ENCODE measurements around the gene HARBI1. TPM values are rescaled to one million over a fixed set of nuclear protein-coding genes. Genes with fewer than 3 reads are reported as not detected.
"Not testable (repeated sequence)": the region's sequence is repeated elsewhere in the genome, so short reads cannot be mapped to it uniquely, and the experiment has no call there.

The HARBI1 gene
- total RNA-seq, 1 donor from 2014 or later = 4.3 TPM

- intact Hi-C loops (cut with micrococcal nuclease) = no loop called here
- Mint-ChIP-seq H3K27ac (no peak overlapping the region), H3K36me3 (ENCODE audit: low read depth) (peaks cover 6% of the 10 kb centered on the region), H3K27me3 (no peaks in the 10 kb centered on the region), H3K9me3 (peaks cover 5% of the 10 kb centered on the region), H3K4me3 (no peak overlapping the region), H3K4me1 (peaks cover 18% of the 10 kb centered on the region)
- DNase-seq = no peak
These were observed 19.9 kb downstream of the HARBI1 start for GRCh38 chr11:46597155-46597554.

DNA sequence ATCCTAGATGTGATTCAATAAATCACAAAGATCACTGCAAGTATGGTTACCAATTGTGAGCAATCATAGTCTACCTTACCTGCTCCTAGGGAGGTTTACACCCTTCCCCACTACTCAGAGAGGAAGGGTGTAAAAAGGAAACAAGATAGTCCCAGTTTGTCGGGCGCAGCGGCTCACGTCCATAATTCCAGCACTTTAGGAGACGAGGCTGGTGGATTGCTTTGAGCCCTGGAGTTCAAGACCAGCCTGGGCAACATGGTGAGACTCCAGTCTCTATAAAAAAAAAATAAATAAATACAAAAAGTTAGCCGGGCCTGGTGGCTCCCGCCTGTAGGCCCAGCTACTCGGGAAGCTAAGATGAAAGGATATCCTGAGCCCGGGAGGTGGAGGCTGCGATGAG is 22.2 kb downstream of the HARBI1 start:
- H3K27me3 Mint-ChIP-seq = no peaks in the 10 kb centered on the region
- H3K9me3 Mint-ChIP-seq = peaks cover 5% of the 10 kb centered on the region
- no peak overlapping the region for H3K27ac Mint-ChIP-seq
- H3K36me3 Mint-ChIP-seq (ENCODE audit: low read depth) = peaks cover 11% of the 10 kb centered on the region
- no peak for DNase-seq
- intact Hi-C loops (cut with micrococcal nuclease) = loop anchor here (1.0 to 5.0 kb wide), 2 partner anchors 23 to 37 kb away; partner anchors contain the start of genes ATG13 and HARBI1
- no peak overlapping the region for H3K4me3 Mint-ChIP-seq
- peaks cover 29% of the 10 kb centered on the region for H3K4me1 Mint-ChIP-seq

- DNase-seq = no peak
These were observed 22.7 kb downstream of the HARBI1 start for GRCh38 chr11:46594374-46594700.

GRCh38 chr11:46593550-46594373 is 23.3 kb downstream of the HARBI1 start, which contains the start of gene AMBRA1:
TSS of gene AMBRA1 (minus strand) at chr11:46594023. CDS start at chr11:46548380, 45,643 bp downstream.
- Mint-ChIP-seq H3K36me3 (ENCODE audit: low read depth) (peaks cover 11% of the 10 kb centered on the region), H3K4me3 (peak within 1 kb of the TSS; percentile 99), H3K4me1 (peaks cover 34% of the 10 kb centered on the region), H3K27ac (peak within 1 kb of the TSS; percentile 96), H3K9me3 (peaks cover 5% of the 10 kb centered on the region), H3K27me3 (no peaks in the 10 kb centered on the region)
- DNase-seq = peak; percentile 96
- intact Hi-C loops (cut with micrococcal nuclease) = loop anchor here (1.0 to 5.0 kb wide), 2 partner anchors 24 to 36 kb away; partner anchors contain the start of genes ATG13 and HARBI1

More at GRCh38 chr11:46594374-46594700, 22.7 kb downstream of the HARBI1 start:
- intact Hi-C loops (cut with micrococcal nuclease) = loop anchor here (1.0 to 5.0 kb wide), 2 partner anchors 23 to 37 kb away; partner anchors contain the start of genes ATG13 and HARBI1
- Mint-ChIP-seq H3K36me3 (ENCODE audit: low read depth) (peaks cover 11% of the 10 kb centered on the region), H3K4me1 (peaks cover 29% of the 10 kb centered on the region), H3K27me3 (no peaks in the 10 kb centered on the region), H3K27ac (peak overlapping the region; percentile 96), H3K4me3 (peak overlapping the region; percentile 99), H3K9me3 (peaks cover 5% of the 10 kb centered on the region)

DNA sequence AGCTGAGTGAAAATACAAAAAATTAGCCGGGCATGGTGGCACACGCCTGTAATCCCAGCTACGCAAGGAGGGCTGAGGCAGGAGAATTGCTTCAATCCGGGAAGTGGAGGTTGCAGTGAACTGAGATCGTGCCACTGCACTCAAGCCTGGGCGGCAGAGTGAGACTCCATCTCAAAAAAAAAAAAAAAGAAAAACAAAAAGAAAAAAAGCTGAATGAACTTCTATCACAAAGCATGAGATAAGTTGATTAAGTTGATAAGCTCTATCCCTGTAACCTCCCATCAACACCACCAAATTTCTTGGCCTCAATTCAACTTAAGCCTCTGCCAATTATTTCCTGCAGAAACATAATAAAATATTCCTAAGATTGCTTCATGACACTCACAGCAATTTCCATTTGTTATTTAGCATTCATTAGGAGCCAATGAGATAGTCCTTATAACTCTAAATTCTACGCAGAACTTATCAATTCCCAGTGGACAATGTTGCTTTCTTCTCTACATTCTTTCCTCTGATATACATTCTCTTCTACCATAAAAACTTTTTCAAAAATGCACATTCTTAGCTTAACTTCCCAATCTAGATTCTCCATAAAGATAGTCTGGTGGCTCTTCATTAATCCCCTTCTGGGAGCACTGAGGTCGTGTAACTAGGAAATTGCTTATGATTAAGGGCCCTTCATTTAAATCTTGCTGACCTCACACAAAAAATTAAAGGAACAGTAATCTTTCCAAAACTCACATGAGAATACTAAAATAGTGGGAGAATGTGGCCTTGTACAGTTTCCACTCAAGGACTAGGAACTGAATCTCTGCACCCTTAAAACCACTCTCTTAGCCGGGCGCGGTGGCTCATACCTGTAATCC is 26.1 kb downstream of the HARBI1 start:
- Mint-ChIP-seq H3K27ac (peak overlapping the region; percentile 14), H3K9me3 (peaks cover 5% of the 10 kb centered on the region), H3K27me3 (no peaks in the 10 kb centered on the region), H3K4me1 (peaks cover 36% of the 10 kb centered on the region), H3K4me3 (peak overlapping the region; percentile 55), H3K36me3 (ENCODE audit: low read depth) (peaks cover 16% of the 10 kb centered on the region)
- intact Hi-C loops (cut with micrococcal nuclease) = loop anchor here (5.0 kb wide), 1 partner anchor 34 kb away; no protein-coding TSS in a partner anchor
- no peak for DNase-seq

DNA sequence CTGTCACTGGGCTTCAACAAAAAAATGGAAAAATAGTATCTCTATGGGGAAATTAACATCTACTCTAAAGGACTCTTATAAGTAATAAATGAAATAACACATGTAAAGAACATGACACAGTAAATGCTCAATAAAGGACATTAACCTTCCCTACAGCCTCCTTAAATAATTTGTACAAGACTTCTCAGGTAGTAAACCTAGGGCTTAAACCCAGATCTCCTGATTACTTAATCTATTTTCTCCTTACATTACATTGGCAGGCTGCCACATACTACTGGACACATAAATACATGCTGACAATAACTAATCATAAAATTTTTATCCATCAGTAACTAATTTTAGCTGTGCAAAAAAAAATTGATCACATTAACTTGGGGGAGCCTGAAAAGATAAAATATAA is 28.1 kb downstream of the HARBI1 start:
- no peaks in the 10 kb centered on the region for H3K9me3 Mint-ChIP-seq
- H3K4me3 Mint-ChIP-seq = no peak overlapping the region
- no peak for DNase-seq
- intact Hi-C loops (cut with micrococcal nuclease) = no loop called here
- H3K27ac Mint-ChIP-seq = no peak overlapping the region
- peaks cover 21% of the 10 kb centered on the region for H3K36me3 Mint-ChIP-seq (ENCODE audit: low read depth)
- peaks cover 32% of the 10 kb centered on the region for H3K4me1 Mint-ChIP-seq
- no peaks in the 10 kb centered on the region for H3K27me3 Mint-ChIP-seq

DNA sequence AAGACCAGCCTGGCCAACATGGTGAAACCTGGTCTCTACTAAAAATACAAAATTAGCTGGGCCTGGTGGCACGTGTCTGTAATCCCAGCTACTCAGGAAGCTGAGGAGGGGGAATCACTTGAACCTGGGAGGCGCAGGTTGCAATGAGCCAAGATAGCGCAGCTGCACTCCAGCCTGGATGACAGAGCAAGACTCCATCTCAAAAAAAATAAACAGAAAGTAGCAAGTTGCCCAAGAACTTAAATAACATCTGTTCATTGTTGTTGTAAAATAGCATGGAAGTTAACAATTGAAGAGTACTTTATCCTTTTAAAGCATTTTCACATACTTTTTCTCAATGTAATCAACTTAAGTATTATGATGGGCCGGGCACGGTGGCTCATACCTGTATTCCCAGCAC is 28.9 kb downstream of the HARBI1 start:
- Mint-ChIP-seq H3K4me3 (no peak overlapping the region), H3K4me1 (peaks cover 30% of the 10 kb centered on the region), H3K27me3 (no peaks in the 10 kb centered on the region), H3K9me3 (no peaks in the 10 kb centered on the region), H3K36me3 (ENCODE audit: low read depth) (peaks cover 19% of the 10 kb centered on the region), H3K27ac (no peak overlapping the region)
- no peak for DNase-seq
- intact Hi-C loops (cut with micrococcal nuclease) = no loop called here

- Mint-ChIP-seq H3K36me3 (ENCODE audit: low read depth) (peaks cover 32% of the 10 kb centered on the region), H3K4me1 (peaks cover 15% of the 10 kb centered on the region)
- H3K4me3 Mint-ChIP-seq; H3K27ac Mint-ChIP-seq; H3K27me3 Mint-ChIP-seq; intact Hi-C loops (cut with micrococcal nuclease); DNase-seq; H3K9me3 Mint-ChIP-seq: not testable (repeated sequence)
These were observed 33.5 kb downstream of the HARBI1 start for GRCh38 chr11:46583513-46583912.

DNA sequence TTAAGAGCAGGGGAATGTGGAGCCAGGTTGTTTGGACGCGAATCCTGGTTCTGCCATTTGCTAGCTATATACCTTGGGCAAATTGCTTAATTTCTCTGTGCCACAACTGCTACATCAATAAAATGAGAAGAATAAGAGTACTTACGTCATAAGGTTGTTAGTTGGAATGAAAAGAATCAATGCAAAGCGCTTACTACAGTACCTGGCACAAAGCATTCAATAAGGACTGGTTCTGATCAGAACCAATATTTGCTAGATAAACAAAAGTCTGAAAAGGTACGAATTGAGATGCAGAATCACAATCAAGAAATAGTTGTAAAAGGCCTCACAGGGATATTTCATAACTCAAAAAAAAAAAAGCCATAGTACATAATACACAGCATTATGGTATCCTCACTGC is 34.4 kb downstream of the HARBI1 start:
- H3K4me1 Mint-ChIP-seq = peaks cover 13% of the 10 kb centered on the region
- intact Hi-C loops (cut with micrococcal nuclease) = no loop called here
- no peak overlapping the region for H3K27ac Mint-ChIP-seq
- H3K36me3 Mint-ChIP-seq (ENCODE audit: low read depth) = peaks cover 30% of the 10 kb centered on the region
- H3K4me3 Mint-ChIP-seq = no peak overlapping the region
- H3K27me3 Mint-ChIP-seq = no peaks in the 10 kb centered on the region
- DNase-seq = no peak
- H3K9me3 Mint-ChIP-seq = peaks cover 3% of the 10 kb centered on the region

- H3K36me3 Mint-ChIP-seq (ENCODE audit: low read depth) = peaks cover 27% of the 10 kb centered on the region
- DNase-seq = no peak
These were observed 40.0 kb downstream of the HARBI1 start for GRCh38 chr11:46577058-46577457.

GRCh38 chr11:46574656-46575055 is 42.4 kb downstream of the HARBI1 start:
- H3K27me3 Mint-ChIP-seq = no peaks in the 10 kb centered on the region
- no peak for DNase-seq
- H3K4me3 Mint-ChIP-seq = no peak overlapping the region
- intact Hi-C loops (cut with micrococcal nuclease) = no loop called here
- no peak overlapping the region for H3K27ac Mint-ChIP-seq
- H3K9me3 Mint-ChIP-seq = no peaks in the 10 kb centered on the region
- H3K4me1 Mint-ChIP-seq = peaks cover 20% of the 10 kb centered on the region
- H3K36me3 Mint-ChIP-seq (ENCODE audit: low read depth) = peaks cover 22% of the 10 kb centered on the region

More at GRCh38 chr11:46577058-46577457, 40.0 kb downstream of the HARBI1 start:
- H3K4me1 Mint-ChIP-seq = peaks cover 19% of the 10 kb centered on the region
- no peak overlapping the region for H3K27ac Mint-ChIP-seq
- H3K9me3 Mint-ChIP-seq = no peaks in the 10 kb centered on the region
- no peaks in the 10 kb centered on the region for H3K27me3 Mint-ChIP-seq
- no peak overlapping the region for H3K4me3 Mint-ChIP-seq
- intact Hi-C loops (cut with micrococcal nuclease) = no loop called here

- Mint-ChIP-seq H3K27ac (peak overlapping the region; percentile 48), H3K4me3 (no peak overlapping the region), H3K4me1 (peaks cover 15% of the 10 kb centered on the region), H3K9me3 (no peaks in the 10 kb centered on the region), H3K36me3 (ENCODE audit: low read depth) (peaks cover 11% of the 10 kb centered on the region), H3K27me3 (no peaks in the 10 kb centered on the region)
- DNase-seq = no peak
- intact Hi-C loops (cut with micrococcal nuclease) = no loop called here
These were observed 46.1 kb downstream of the HARBI1 start for GRCh38 chr11:46570790-46571398.

DNA sequence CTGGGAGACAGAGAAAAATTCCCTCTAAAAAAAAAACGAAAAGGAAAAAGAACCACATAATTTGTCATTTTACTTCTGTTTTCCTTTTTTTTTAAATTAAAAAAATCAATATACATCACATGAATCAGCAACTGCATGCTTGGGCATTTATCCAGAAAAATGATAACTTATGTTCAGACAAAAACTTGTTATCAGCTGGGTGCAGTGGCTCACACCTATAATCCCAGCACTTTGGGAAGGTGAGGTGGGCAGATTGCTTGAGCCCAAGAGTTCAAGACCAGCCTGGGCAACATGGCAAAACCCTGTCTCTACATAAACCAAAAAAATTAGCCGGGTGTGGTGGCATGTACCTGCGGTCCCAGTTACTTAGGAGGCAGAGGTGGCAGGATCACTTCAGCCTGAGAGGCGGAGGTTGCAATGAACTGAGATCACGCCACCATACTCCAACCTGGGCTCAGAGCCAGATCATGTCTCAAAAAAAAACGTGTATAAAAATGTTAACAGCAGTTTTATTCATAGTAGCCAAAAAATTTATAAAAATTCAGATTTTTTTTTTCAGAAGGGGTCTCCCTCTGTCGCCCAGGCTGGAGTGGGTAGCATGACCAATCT is 51.7 kb downstream of the HARBI1 start:
- H3K4me3 Mint-ChIP-seq = no peak overlapping the region

More for the DNA sequence above, 51.7 kb downstream of the HARBI1 start:
- intact Hi-C loops (cut with micrococcal nuclease) = no loop called here
- no peak overlapping the region for H3K27ac Mint-ChIP-seq
- H3K4me1 Mint-ChIP-seq = peaks cover 22% of the 10 kb centered on the region
- no peak for DNase-seq
- H3K36me3 Mint-ChIP-seq (ENCODE audit: low read depth) = peaks cover 1% of the 10 kb centered on the region
- H3K27me3 Mint-ChIP-seq = no peaks in the 10 kb centered on the region
- H3K9me3 Mint-ChIP-seq = no peaks in the 10 kb centered on the region
